22Rv1 (cell line): ENCODE results near the gene STARD3.

ENCODE experiments used
- ZFX ChIP-seq: fragments of 450-650 bp; IDR thresholded peaks from 2 replicates; pipeline ENCODE4 v1.6.1; 2017; ENCODE audit warnings: antibody characterized with exemption, borderline replicate concordance
- TF ChIP-seq, protein P1 (sequence below): fragments of 450-650 bp; IDR thresholded peaks from 2 replicates; pipeline ENCODE4 v1.5.1; 2017; ENCODE audit warnings: mild to moderate bottlenecking

DNA sequence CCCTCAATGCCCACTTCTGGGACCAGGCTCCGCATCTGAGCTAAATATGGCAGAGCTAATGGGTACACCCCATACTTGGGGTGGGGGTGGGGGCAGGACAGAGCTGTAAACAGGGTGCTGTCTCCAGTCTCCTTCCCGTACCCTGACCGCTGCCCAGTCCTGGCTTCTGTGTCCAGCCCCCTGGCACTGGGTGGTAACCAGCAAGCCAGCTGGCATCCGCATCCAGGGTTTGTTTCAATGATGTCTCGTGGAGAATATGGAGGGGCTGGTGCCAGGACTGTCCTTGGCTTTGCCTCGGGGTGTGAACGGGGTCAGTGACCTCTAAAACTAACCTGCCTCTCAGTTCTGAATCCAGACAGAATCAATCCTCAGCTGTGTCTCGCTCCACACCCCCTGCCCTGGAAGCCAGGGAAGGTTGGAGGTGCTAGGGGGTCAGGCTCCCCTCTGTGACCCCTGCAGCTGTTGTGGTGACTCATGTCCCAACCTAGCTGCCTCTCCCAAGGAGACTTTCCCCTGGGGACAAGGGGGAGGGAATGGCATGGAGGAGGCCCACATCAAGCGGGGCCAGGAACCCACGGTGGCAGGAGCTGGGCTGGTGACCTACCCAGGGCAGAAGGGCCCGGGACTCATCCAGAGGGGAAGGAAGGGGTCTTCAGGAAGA, 29.8 kb downstream of the STARD3 start:
- TF ChIP-seq, protein P1, sequence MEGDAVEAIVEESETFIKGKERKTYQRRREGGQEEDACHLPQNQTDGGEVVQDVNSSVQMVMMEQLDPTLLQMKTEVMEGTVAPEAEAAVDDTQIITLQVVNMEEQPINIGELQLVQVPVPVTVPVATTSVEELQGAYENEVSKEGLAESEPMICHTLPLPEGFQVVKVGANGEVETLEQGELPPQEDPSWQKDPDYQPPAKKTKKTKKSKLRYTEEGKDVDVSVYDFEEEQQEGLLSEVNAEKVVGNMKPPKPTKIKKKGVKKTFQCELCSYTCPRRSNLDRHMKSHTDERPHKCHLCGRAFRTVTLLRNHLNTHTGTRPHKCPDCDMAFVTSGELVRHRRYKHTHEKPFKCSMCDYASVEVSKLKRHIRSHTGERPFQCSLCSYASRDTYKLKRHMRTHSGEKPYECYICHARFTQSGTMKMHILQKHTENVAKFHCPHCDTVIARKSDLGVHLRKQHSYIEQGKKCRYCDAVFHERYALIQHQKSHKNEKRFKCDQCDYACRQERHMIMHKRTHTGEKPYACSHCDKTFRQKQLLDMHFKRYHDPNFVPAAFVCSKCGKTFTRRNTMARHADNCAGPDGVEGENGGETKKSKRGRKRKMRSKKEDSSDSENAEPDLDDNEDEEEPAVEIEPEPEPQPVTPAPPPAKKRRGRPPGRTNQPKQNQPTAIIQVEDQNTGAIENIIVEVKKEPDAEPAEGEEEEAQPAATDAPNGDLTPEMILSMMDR, result no peak
- TF ChIP-seq ZFX, result no peak
